Lower leg skin (tissue), 4 donors: Measurements from ENCODE around the gene SH3BGR. TPM values are rescaled to one million over a fixed set of nuclear protein-coding genes. Genes with fewer than 3 reads are reported as not detected.

Experiments used
- DNase-seq, 2 donors: peaks; one replicate each; pipeline ENCODE4 v3.0.0-alpha.2; 2019; ENCODE audit warnings: low spot score in 2 of 2
- H3K4me3 ChIP-seq: fragments of 200-600 bp; sonication (generic); 2 replicates; pipeline ENCODE4 v1.5.1; 2017; ENCODE audit warnings: mild to moderate bottlenecking, low read depth; ENCODE audit not compliant: poor library complexity, severe bottlenecking
- POLR2A ChIP-seq, 2 donors: fragments of 450-650 bp; IDR thresholded peaks; one replicate each; pipeline ENCODE4 v1.6.1; 2016 to 2017; ENCODE audit warnings: antibody characterized with exemption in 2 of 2, mild to moderate bottlenecking in 1 of 2, moderate library complexity in 1 of 2
- WGBS, 2 donors: methylation state at CpG; one replicate each; pipeline ENCODE4 v1.1.5; 2018; 5-methylcytosine and 5-hydroxymethylcytosine counted together
- intact Hi-C: fragments of 100-400 bp; cut with DNase I; formaldehyde crosslinking; loops from one replicate; pipeline ENCODE4 v1.15.0; 2023; ENCODE audit warnings: low total_unique reads
- total RNA-seq, 4 donors: library from RNA; depleted of rRNA; stranded (reverse); fragments of >200 nt; gene quantifications; one replicate each; pipeline ENCODE4 v1.1.0, GENCODE V29; 2016
- TF ChIP-seq, protein P1 (sequence below), 3 donors: fragments of 450-650 bp; IDR thresholded peaks; one replicate each; pipeline ENCODE4 v1.5.1; 2016; ENCODE audit warnings: antibody characterized with exemption in 3 of 3, mild to moderate bottlenecking in 3 of 3, moderate library complexity in 2 of 3

Gene SH3BGR
- total RNA-seq, 4 donors from 2014 or later: 0.74 to 3.7 (median 3.5) TPM; not detected in 1

DNA sequence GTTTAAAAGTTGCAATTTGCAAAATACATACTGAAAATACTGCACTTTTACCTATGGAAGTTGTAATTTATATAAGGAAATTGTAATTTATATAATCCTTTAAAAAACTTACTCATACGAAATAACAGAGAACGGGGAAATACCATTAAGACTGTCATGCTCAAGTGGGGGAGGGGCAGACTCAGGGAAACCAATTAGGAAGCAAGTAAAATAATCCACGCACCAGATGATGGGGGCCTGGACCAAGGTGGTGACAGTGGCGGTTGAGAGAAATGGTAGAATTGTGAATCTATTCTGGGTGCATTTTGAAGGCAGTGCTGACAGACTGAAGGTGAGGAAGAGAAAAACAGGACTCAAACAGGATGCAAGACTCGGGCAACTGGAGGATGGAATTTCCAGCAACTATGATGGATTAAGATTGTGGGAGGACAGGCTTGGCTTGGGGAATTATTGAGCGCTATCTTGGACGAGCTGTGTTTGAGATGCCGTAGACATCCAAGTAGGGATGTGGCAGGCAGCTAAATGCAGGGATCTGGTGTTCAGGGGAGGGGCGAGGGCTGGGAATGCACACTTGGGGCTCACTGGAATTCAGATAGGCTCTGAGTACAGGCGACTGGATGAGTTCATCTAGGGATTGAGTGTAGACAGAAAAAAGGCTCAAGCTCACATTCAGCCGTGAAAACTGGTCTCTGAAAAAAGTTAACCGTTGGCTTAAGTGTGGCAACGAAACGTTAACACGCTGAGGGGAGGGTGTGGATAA is 7.2 kb upstream of the SH3BGR start:
- 16% methylated on average over 15 of the region's 15 CpGs for WGBS, 2 donors
- DNase-seq: no peak

DNA sequence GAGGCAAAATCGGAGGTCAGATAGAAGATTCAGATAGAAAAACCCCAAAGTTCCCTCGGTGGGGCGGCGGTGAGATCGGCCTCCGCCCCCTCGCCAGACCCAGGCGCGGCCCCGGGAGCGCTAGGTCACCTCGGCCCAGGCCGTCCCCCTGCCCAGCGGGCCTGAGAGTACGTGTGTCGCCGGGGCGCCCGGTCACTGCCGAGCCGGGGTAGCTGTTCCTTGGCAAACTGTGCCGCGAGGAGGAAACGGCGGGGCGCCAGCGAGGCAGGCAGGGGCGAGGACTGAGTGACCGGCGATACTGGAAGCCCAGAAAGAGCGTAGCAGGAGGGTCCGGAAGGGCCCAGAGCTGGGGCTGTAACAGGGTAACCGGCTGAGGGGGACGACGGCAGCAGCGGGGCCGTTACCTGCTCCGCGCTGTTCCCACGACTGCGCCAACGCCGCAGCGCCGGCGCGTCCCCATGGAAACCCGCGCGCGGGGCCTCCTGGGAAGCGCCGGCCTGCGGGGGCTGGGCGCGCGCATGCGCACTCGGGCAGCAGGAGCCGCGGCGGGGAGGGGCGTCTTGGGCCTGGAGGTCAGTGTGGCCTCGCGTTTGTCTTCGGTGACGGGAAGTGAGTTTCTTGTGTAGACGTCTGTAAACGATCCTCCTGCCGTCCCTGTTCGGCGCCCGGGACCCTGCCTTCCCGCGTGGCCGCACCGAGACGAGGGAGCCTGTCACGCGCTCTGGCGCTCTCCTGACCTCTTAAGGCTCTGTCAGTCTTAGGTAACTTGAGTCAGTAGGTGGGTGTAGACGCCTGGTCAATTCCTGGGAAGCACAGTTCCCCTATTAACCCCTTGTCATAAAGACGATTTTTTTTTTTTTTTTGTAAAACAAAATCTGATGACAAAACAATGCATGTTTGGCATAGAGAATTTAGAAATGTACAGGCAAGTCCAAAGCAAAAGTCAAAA is 6.2 kb upstream of the SH3BGR start, which contains the start of gene LCA5L:
LCA5L (minus strand) TSS at position 458 of the 949 bp plus-strand sequence. CDS start 17,285 bp downstream, outside the sequence.
- 0 to 1% methylated on average over 55 to 63 of the region's 83 CpGs for WGBS, 2 donors

More for the DNA sequence above, 7.2 kb upstream of the SH3BGR start:
- intact Hi-C loops: no loop called here
- peak overlapping the region; percentile 71 for H3K4me3 ChIP-seq
- TF ChIP-seq, protein P1, sequence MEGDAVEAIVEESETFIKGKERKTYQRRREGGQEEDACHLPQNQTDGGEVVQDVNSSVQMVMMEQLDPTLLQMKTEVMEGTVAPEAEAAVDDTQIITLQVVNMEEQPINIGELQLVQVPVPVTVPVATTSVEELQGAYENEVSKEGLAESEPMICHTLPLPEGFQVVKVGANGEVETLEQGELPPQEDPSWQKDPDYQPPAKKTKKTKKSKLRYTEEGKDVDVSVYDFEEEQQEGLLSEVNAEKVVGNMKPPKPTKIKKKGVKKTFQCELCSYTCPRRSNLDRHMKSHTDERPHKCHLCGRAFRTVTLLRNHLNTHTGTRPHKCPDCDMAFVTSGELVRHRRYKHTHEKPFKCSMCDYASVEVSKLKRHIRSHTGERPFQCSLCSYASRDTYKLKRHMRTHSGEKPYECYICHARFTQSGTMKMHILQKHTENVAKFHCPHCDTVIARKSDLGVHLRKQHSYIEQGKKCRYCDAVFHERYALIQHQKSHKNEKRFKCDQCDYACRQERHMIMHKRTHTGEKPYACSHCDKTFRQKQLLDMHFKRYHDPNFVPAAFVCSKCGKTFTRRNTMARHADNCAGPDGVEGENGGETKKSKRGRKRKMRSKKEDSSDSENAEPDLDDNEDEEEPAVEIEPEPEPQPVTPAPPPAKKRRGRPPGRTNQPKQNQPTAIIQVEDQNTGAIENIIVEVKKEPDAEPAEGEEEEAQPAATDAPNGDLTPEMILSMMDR (IDR thresholded peaks at IDR 0.05): no peak
- no peak for TF ChIP-seq POLR2A (IDR thresholded peaks at IDR 0.05)

DNA sequence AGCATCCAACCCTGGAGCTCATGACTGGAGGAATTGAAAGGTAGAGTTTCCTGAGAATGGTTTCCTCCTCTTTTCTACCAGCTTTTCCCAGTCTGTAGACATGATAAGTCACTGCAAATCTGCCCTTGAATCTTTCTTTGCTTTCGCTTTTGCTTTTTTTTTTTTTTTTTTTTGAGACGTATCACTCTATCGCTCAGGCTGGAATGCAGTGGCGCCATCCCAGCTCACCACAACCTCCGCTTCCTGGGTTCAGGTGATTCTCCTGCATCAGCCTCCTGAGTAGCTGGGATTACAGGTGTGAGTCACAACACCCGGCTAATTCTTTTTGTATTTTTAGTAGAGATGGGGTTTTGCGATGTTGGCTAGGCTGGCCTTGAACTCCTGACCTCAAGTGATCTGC is 4.5 kb upstream of the SH3BGR start:
- WGBS, 2 donors: 96 to 97% methylated on average over 7 of the region's 7 CpGs
- no peak for DNase-seq
- TF ChIP-seq POLR2A (IDR thresholded peaks at IDR 0.05): no peak
- TF ChIP-seq, protein P1 (IDR thresholded peaks at IDR 0.05): no peak
- intact Hi-C loops: no loop called here
- H3K4me3 ChIP-seq: no peak overlapping the region

More for the DNA sequence above, 6.2 kb upstream of the SH3BGR start, which contains the start of gene LCA5L:
- intact Hi-C loops: no loop called here
- peak; percentile 84 to 97 for DNase-seq
- peak within 1 kb of the TSS; percentile 71 for H3K4me3 ChIP-seq
- TF ChIP-seq POLR2A (IDR thresholded peaks at IDR 0.05): no peak
- TF ChIP-seq, protein P1 (IDR thresholded peaks at IDR 0.05): no peak

DNA sequence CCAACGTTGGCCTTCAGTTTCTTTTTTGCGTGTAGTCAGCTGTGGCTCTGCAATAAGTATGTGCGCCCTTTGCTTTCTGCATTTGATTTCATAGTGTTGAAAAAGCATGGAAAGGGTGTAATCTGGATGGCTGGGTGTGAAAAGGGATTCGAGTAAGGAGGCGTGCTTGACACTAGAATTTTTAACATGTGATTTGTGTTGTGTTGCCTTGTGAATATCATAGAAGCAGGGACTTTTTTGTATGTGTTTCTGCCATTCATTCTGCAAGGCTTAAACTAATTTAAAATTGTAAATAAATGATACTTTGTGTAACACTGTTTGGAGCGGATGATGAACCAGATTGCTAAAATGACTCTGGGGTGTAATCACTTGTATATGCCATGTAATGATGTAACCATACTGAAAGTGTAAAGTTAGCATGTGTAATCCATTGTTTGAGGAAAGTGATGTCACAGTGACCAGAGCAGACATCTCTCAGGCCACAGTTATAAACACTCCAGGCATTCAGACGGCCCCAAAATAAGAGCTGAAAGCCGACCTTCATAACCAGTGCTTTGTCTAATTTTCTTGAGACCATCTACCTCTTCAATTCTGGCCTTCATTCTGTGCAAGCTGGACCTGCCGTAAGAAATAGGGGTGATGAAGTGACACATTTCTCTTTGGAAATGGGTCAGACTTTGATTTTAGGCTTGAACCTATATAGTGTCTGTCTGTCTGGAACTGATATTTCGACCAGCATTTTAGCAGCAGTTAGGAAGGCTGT is 618 bp downstream of the SH3BGR start:
- intact Hi-C loops: no loop called here
- H3K4me3 ChIP-seq: no peak overlapping the region
- 62 to 70% methylated on average over 10 of the region's 10 CpGs for WGBS, 2 donors
- TF ChIP-seq, protein P1 (IDR thresholded peaks at IDR 0.05): no peak
- no peak for TF ChIP-seq POLR2A (IDR thresholded peaks at IDR 0.05)
- DNase-seq: no peak

DNA sequence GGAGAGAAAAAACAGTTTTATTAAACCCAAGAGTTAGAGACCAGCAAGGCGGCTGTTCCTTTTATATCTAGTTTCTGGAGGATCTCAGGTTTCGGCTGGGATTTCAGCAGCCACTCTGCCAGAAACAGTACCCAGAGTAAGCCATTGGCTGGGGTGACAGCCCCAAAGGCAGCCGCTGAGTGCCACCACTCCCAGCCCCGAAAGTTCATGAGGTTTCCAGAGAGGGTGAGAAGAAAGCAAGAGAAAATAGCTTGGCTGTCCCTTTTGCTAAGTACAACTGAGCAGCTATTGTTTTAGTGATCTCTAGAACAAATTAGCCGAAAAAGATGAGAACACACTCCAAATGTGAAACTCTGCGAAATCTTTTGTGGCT is 1.2 kb downstream of the SH3BGR start:
- 86% methylated on average over 6 of the region's 6 CpGs for WGBS, 2 donors
- no peak for DNase-seq
- intact Hi-C loops: no loop called here
- TF ChIP-seq, protein P1 (IDR thresholded peaks at IDR 0.05): no peak
- TF ChIP-seq POLR2A (IDR thresholded peaks at IDR 0.05): no peak
- H3K4me3 ChIP-seq: no peak overlapping the region
